Activated CD8-positive, alpha-beta memory T cell treated with anti-CD3 and anti-CD28 coated beads, Interleukin-2, amount 10 ng/mL, durations not matched to agents 7 days and 5 days (primary cell): ENCODE data around the gene ZNF334. TPM values are rescaled to one million over a fixed set of nuclear protein-coding genes. Genes with fewer than 3 reads are reported as not detected.

Experiments used
- ATAC-seq: fragments of 150-1000 bp; cut with Tn5 transposase; one replicate; pipeline ENCODE4 v1.10.0; 2021; ENCODE audit warnings: moderate library complexity
- CTCF ChIA-PET: fragments of 350-600 bp; sonication (Branson Sonifier 250); formaldehyde crosslinking; loops from one replicate; lab custom pipeline; 2021; ENCODE audit warnings: antibody characterized with exemption; lab: Charles Lee
- DNase-seq: peaks from one replicate; pipeline ENCODE4 v3.0.0-alpha.2; 2020
- H3K27ac Mint-ChIP-seq: one replicate; pipeline ENCODE4 v1.8.0; 2021; ENCODE audit warnings: mild to moderate bottlenecking, mixed read lengths
- H3K27me3 Mint-ChIP-seq: one replicate; pipeline ENCODE4 v1.8.0; 2021; ENCODE audit warnings: mixed read lengths
- H3K36me3 Mint-ChIP-seq: one replicate; pipeline ENCODE4 v1.8.0; 2021; ENCODE audit warnings: mild to moderate bottlenecking, mixed read lengths
- H3K4me1 Mint-ChIP-seq: one replicate; pipeline ENCODE4 v1.8.0; 2021; ENCODE audit warnings: mixed read lengths
- H3K4me3 Mint-ChIP-seq: one replicate; pipeline ENCODE4 v1.8.0; 2021; ENCODE audit warnings: mild to moderate bottlenecking, moderate library complexity, mixed read lengths
- H3K9me3 Mint-ChIP-seq: one replicate; pipeline ENCODE4 v1.8.0; 2022; ENCODE audit warnings: low read depth, mixed read lengths
- total RNA-seq, 2 experiments: library from RNA; stranded (reverse); gene quantifications; one replicate each; pipeline ENCODE4 v1.2.3, GENCODE V29; 2021

ZNF334 gene
- total RNA-seq, 2 experiments from 2014 or later, result 1.7 to 1.8 TPM

- Mint-ChIP-seq H3K4me3 (peak overlapping the region; percentile 39), H3K27me3 (no peaks in the 10 kb centered on the region), H3K9me3 (no peaks in the 10 kb centered on the region), H3K4me1 (peaks cover 66% of the 10 kb centered on the region), H3K27ac (peak overlapping the region; percentile 88), H3K36me3 (peaks cover 6% of the 10 kb centered on the region)
- ATAC-seq, result peak; percentile 91
- CTCF ChIA-PET, result interaction anchor here (0.7 to 9.2 kb wide), 7 partner anchors 8 to 137 kb away, joined by 3 to 69 read pairs (median 11); partner anchors contain the start of genes TP53RK and ZNF334
- DNase-seq, result peak; percentile 92
Measured at GRCh38 chr20:46552460-46553420, 39.4 kb upstream of the ZNF334 start.

DNA sequence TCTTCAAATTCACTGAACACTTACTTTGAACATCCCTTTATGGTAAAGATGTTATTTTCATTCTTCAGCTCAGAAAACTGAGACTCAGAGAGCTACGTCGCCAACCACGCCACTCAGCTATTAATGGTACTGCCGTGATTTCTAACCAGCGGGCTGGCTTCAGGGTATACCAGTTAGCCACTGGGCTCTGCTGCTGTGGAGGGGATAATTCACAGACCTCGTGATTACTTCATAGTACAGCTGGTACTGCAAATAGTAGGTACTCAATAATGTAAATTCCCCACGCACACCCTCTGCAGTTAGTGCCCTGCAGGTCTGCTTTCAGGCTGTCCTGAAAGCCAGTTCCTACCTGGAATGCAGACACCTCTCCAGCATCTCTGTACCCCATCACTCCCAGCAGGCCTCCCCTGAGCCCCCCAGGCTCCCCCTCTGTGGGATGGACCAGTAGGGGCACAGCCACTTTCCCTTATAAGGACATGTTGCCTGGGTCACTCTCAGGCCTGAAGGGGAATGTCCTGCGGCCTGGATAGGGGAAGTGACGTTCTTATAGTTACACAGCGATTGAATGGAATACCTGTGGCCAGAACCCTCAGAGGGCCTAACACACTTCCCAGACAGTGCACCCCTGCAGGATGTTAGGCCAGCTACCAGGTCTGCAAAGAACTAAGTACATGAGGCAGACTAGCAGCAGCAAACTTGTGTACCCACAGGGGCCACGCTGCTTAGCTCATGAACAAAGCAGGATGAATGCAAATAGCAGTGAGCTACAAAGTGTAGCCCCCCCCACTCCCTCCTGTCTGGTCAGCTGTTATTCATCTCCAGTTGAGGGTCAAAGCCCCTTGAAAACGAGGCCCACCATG lies 38.4 kb upstream of the ZNF334 start:
- Mint-ChIP-seq H3K27me3 (no peaks in the 10 kb centered on the region), H3K4me3 (no peak overlapping the region), H3K27ac (peak overlapping the region; percentile 88), H3K9me3 (no peaks in the 10 kb centered on the region), H3K4me1 (peaks cover 58% of the 10 kb centered on the region), H3K36me3 (peaks cover 6% of the 10 kb centered on the region)
- no peak for ATAC-seq
- CTCF ChIA-PET, result interaction anchor here (0.7 to 9.2 kb wide), 7 partner anchors 7 to 138 kb away, joined by 3 to 69 read pairs (median 11); partner anchors contain the start of genes TP53RK and ZNF334
- no peak for DNase-seq

DNA sequence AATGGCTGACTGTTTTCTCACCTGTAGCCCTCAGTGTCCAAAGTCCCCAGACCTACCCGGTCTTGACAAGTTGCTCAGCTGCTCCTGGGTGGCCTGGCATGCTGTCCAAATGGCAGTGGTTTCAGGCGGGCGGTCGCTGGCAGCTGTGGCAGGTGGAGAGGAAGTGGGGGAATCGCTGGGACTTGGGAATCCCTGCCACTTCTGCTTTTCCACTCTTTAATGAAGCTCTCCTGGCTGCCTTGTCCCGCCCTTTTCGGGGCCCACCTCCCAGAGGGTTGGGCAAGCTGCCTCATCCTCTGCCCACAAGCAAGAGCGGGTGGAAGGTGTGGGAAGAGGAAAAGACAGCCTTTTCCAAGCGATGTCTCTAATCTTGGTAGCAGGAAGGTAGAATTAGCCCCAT lies 37.1 kb upstream of the ZNF334 start, which contains the start of gene OCSTAMP:
TSS of gene OCSTAMP (minus strand) at position 194 of the 400 bp plus-strand sequence. CDS start at position 100, 94 bp downstream.
- DNase-seq, result no peak
- H3K4me1 Mint-ChIP-seq, result peaks cover 51% of the 10 kb centered on the region
- H3K27me3 Mint-ChIP-seq, result no peaks in the 10 kb centered on the region
- CTCF ChIA-PET, result interaction anchor here (1.1 to 9.2 kb wide), 9 partner anchors 10 to 202 kb away, joined by 3 to 69 read pairs (median 4); no protein-coding TSS in a partner anchor
- H3K9me3 Mint-ChIP-seq, result no peaks in the 10 kb centered on the region
- H3K27ac Mint-ChIP-seq, result peak within 1 kb of the TSS; percentile 47
- no peak for ATAC-seq
- peaks cover 4% of the 10 kb centered on the region for H3K36me3 Mint-ChIP-seq
- H3K4me3 Mint-ChIP-seq, result no peak within 1 kb of the TSS

- H3K4me3 Mint-ChIP-seq, result no peak overlapping the region
- H3K27ac Mint-ChIP-seq, result no peak overlapping the region
- H3K4me1 Mint-ChIP-seq, result peaks cover 41% of the 10 kb centered on the region
- no peaks in the 10 kb centered on the region for H3K9me3 Mint-ChIP-seq
- H3K27me3 Mint-ChIP-seq, result no peaks in the 10 kb centered on the region
- ATAC-seq, result no peak
- no peak for DNase-seq
- CTCF ChIA-PET, result interaction anchor here (1.1 to 9.2 kb wide), 9 partner anchors 11 to 201 kb away, joined by 3 to 69 read pairs (median 4); no protein-coding TSS in a partner anchor
- H3K36me3 Mint-ChIP-seq, result peaks cover 2% of the 10 kb centered on the region
Measured at GRCh38 chr20:46549188-46549972, 36.0 kb upstream of the ZNF334 start.

DNA sequence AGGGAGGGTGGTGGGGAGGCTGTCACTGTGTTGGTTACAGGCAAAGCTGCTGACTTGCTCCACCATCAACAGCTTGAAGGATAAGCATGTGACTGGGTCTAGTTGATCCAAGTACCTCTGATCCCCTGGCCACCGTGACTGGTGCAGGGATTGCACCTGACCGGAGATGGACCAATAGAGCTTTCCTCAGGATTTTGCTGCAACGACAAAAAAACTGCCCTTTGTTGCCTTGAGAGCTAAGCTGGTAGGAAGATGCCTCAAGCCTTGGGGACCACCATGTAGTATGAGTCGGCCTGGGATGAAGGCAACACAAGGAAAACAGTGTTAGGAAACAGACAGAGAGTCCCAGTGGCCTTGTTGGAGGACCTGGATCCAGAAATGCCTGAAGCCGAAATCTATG lies 35.3 kb upstream of the ZNF334 start:
- peaks cover 40% of the 10 kb centered on the region for H3K4me1 Mint-ChIP-seq
- DNase-seq, result no peak
- H3K4me3 Mint-ChIP-seq, result no peak overlapping the region
- H3K27ac Mint-ChIP-seq, result no peak overlapping the region
- H3K27me3 Mint-ChIP-seq, result no peaks in the 10 kb centered on the region
- no peaks in the 10 kb centered on the region for H3K36me3 Mint-ChIP-seq
- ATAC-seq, result no peak
- no peaks in the 10 kb centered on the region for H3K9me3 Mint-ChIP-seq
- CTCF ChIA-PET, result interaction anchor here (1.5 to 9.2 kb wide), 2 partner anchors 12 to 27 kb away, joined by 4 to 69 read pairs; no protein-coding TSS in a partner anchor

DNA sequence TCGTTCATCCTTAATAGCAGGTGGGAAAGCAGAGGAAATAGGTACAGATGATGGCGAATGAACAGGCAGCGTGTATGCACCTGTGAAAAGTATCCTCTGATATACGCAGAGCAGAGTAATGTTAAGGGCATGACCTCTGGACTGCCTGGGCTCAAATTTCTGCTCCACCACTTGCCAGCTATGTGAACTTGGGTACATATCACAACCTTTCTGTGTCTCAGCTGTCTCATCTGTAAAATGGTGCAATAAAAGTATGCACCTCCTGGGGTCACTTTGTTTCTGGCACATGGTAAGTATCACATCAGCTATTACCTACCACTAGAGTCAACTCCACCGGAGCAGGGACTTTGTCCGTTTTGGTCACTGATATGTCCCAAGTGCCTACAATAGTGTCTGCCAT lies 34.6 kb upstream of the ZNF334 start:
- CTCF ChIA-PET, result interaction anchor here (1.2 to 9.2 kb wide), 2 partner anchors 13 to 133 kb away, joined by 3 to 69 read pairs; no protein-coding TSS in a partner anchor
- ATAC-seq, result no peak
- no peaks in the 10 kb centered on the region for H3K9me3 Mint-ChIP-seq

GRCh38 chr20:46546936-46547335 lies 33.6 kb upstream of the ZNF334 start:
- ATAC-seq, result no peak

More for the DNA sequence above, 34.6 kb upstream of the ZNF334 start:
- H3K36me3 Mint-ChIP-seq, result no peaks in the 10 kb centered on the region
- DNase-seq, result no peak
- H3K4me1 Mint-ChIP-seq, result peaks cover 38% of the 10 kb centered on the region
- H3K27me3 Mint-ChIP-seq, result no peaks in the 10 kb centered on the region
- no peak overlapping the region for H3K27ac Mint-ChIP-seq
- no peak overlapping the region for H3K4me3 Mint-ChIP-seq

DNA sequence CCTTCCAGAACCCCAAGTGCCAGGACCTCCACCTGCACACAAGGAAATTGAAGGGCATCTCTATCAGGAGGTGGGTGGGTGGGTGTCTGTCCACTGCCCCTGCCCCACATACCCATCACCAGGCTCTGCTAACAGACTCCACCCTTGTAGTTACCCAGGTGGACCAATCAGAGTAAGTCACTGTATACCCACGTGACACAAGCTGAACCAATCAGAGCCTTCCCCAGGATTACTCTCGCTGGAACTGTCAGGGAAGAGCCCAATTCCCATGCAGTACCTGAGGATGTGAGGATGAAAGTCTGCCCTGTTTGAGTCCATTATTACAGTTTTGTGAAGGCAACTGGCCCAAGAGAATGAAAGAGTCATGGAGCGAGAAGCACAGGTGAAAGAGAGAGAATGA lies 32.9 kb upstream of the ZNF334 start:
- DNase-seq (no peak), ATAC-seq (no peak)
- Mint-ChIP-seq H3K36me3 (no peaks in the 10 kb centered on the region), H3K4me1 (peaks cover 24% of the 10 kb centered on the region), H3K27me3 (no peaks in the 10 kb centered on the region), H3K27ac (no peak overlapping the region), H3K4me3 (no peak overlapping the region), H3K9me3 (no peaks in the 10 kb centered on the region)
- CTCF ChIA-PET, result interaction anchor here (0.6 to 9.2 kb wide), 4 partner anchors 15 to 869 kb away, joined by 3 to 69 read pairs (median 34); no protein-coding TSS in a partner anchor

More at GRCh38 chr20:46546936-46547335, 33.6 kb upstream of the ZNF334 start:
- H3K27me3 Mint-ChIP-seq, result no peaks in the 10 kb centered on the region
- H3K9me3 Mint-ChIP-seq, result no peaks in the 10 kb centered on the region
- H3K4me1 Mint-ChIP-seq, result peaks cover 30% of the 10 kb centered on the region
- H3K27ac Mint-ChIP-seq, result no peak overlapping the region
- CTCF ChIA-PET, result interaction anchor here (0.6 to 9.2 kb wide), 4 partner anchors 8 to 135 kb away, joined by 3 to 69 read pairs (median 34); no protein-coding TSS in a partner anchor
- H3K36me3 Mint-ChIP-seq, result no peaks in the 10 kb centered on the region
- peak; percentile 51 for DNase-seq
- H3K4me3 Mint-ChIP-seq, result no peak overlapping the region

DNA sequence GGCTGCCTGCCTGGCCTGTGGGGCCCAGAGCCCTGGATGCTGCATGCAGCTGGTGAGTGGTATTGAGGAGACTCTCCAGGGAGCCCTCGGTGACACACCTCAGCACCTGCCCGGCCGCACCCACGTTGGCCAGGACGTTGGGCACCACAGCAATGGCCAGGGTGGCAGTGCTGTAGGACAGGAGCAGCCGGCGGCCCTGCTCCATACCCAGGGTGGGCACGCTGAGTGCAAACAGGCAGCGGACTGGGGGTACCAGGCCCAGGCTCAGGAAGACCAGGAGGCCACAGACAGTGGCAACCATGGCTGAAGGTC lies 32.4 kb upstream of the ZNF334 start:
- DNase-seq, result no peak
- ATAC-seq, result no peak
- Mint-ChIP-seq H3K36me3 (no peaks in the 10 kb centered on the region), H3K27me3 (no peaks in the 10 kb centered on the region), H3K27ac (no peak overlapping the region), H3K9me3 (no peaks in the 10 kb centered on the region), H3K4me3 (no peak overlapping the region), H3K4me1 (peaks cover 19% of the 10 kb centered on the region)
- CTCF ChIA-PET, result interaction anchor here (0.6 to 9.2 kb wide), 12 partner anchors 7 to 869 kb away, joined by 3 to 69 read pairs (median 9); no protein-coding TSS in a partner anchor

GRCh38 chr20:46545077-46545826 lies 31.9 kb upstream of the ZNF334 start:
- no peaks in the 10 kb centered on the region for H3K9me3 Mint-ChIP-seq
- H3K4me3 Mint-ChIP-seq, result peak overlapping the region; percentile 59
- H3K27me3 Mint-ChIP-seq, result peaks cover 2% of the 10 kb centered on the region
- no peaks in the 10 kb centered on the region for H3K36me3 Mint-ChIP-seq
- peak; percentile 87 for DNase-seq
- H3K27ac Mint-ChIP-seq, result no peak overlapping the region
- peak; percentile 88 for ATAC-seq
- CTCF ChIA-PET, result interaction anchor here (0.8 to 9.2 kb wide), 26 partner anchors 8 to 208 kb away, joined by 3 to 69 read pairs (median 7); partner anchors contain the start of genes ELMO2, TP53RK and ZNF334
- peaks cover 13% of the 10 kb centered on the region for H3K4me1 Mint-ChIP-seq

- Mint-ChIP-seq H3K27me3 (peaks cover 2% of the 10 kb centered on the region), H3K9me3 (no peaks in the 10 kb centered on the region), H3K27ac (no peak overlapping the region), H3K4me1 (peaks cover 11% of the 10 kb centered on the region), H3K4me3 (no peak overlapping the region), H3K36me3 (no peaks in the 10 kb centered on the region)
- ATAC-seq, result peak; percentile 43
- no peak for DNase-seq
- CTCF ChIA-PET, result interaction anchor here (0.7 to 3.8 kb wide), 27 partner anchors 9 to 1251 kb away, joined by 3 to 65 read pairs (median 4); partner anchors contain the start of genes ELMO2, TP53RK and ZNF334
Measured at GRCh38 chr20:46544576-46544975, 31.2 kb upstream of the ZNF334 start.
